Glomerular visceral epithelial cell (primary cell): ENCODE data around the gene IL4.
A peak's percentile ranks its signal among the peaks of the same experiment; 100 is the strongest.

ENCODE experiments used
- DNase-seq: peaks from one replicate; pipeline ENCODE4 v3.0.0-alpha.2; 2016; ENCODE audit errors: extremely low spot score

The IL4 gene

GRCh38 chr5:132695956-132696355 is 22.2 kb downstream of the IL4 start:
- DNase-seq = no peak

GRCh38 chr5:132704875-132705274 is 31.1 kb downstream of the IL4 start:
- DNase-seq = peak; percentile 8

GRCh38 chr5:132708645-132709044 is 34.9 kb downstream of the IL4 start:
- DNase-seq = no peak

- DNase-seq = no peak
These were observed 40.9 kb downstream of the IL4 start for GRCh38 chr5:132714456-132715307.

GRCh38 chr5:132718544-132719312 is 44.9 kb downstream of the IL4 start:
- no peak for DNase-seq

- no peak for DNase-seq
These were observed 52.0 kb downstream of the IL4 start for GRCh38 chr5:132725745-132726144.

- no peak for DNase-seq
These were observed 56.1 kb downstream of the IL4 start for GRCh38 chr5:132729896-132730295.
